Middle frontal gyrus (tissue), 1 donor: ENCODE data around the gene C10orf105.

Source experiments
- DNase-seq: peaks from one replicate; pipeline ENCODE4 v3.0.0-alpha.2; 2015; ENCODE audit warnings: low spot score; ENCODE audit errors: extremely low spot score

The C10orf105 gene

DNA sequence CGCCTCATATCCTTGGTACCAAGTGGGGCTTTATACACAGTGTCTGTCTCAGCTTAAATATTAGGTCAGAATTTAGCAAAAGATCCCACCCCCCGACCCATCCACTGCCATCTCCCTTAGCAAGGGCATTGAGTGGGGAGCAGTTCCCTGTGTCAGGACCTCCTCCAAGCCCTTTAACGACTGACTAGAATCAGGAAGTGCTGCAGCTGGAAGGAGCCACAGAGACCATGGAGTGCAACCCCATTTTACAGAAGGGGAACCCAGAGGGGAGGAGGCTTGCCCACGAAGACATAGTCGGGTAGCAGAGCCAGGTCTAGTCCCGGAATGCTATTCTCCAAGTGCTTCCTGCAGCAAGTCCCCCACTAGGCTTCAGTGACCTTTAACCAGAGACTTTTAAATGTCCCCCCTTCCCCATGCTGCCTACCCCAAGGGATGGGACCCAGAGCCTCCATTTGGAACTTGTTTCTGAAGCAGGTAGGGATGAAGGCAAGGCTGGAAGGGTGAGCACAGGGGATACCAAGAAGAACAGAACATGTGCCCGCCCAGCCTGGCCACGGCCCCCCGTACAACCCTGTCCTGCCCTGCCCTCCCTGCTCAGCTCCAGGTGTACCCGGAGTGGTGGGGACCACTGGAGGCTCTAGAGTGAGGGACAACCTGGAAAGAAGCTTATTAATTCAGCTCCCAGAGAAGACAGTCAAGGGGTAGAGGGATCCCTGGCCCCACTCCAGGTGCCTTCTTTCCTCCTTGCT lies 41.3 kb downstream of the C10orf105 start:
- no peak for DNase-seq

DNA sequence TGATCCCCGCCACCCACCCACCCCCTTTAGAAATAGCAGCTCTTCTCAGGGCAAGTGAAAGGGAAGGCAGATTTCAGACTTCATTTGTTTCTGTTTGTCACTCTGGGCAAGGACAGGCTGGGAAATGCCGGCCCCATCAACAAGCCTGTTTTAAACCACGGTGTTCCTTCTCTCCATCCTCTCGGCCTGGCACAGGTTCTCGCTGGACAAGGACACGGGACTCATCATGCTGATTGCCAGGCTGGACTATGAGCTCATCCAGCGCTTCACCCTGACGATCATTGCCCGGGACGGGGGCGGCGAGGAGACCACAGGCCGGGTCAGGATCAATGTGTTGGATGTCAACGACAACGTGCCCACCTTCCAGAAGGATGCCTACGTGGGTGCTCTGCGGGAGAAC lies 42.3 kb downstream of the C10orf105 start:
- DNase-seq, result no peak

DNA sequence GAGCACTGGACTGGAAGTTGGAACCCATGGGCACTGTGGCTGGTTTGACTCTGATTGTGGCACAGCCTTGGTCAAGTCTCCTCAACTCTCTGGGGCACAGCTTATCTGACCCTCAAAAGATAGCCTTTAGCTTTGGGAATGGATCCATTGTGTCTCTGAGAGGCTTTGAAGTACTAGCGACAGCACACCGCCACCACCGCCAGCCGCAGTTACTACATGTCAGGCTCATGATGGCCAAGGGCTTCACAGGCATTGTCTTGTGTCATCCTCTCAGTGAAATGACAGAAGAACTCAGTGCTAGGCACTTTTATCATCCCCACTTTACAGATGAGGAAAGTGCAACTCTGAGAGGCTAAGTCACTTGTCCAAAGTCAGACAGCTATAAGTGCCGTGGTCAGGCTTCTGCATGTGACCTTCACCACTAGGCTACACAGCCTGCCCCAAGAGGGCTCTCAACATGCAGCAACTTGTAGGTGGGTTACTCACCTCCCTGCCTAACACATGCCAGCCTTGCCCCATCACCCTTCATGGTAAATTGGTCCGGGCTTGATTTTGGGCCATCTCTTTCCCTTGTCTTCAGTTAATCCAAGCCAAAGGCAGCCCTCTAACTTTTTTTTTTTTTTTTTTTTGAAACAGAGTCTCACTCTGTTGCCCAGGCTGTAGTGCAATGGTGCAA lies 44.1 kb downstream of the C10orf105 start:
- no peak for DNase-seq

DNA sequence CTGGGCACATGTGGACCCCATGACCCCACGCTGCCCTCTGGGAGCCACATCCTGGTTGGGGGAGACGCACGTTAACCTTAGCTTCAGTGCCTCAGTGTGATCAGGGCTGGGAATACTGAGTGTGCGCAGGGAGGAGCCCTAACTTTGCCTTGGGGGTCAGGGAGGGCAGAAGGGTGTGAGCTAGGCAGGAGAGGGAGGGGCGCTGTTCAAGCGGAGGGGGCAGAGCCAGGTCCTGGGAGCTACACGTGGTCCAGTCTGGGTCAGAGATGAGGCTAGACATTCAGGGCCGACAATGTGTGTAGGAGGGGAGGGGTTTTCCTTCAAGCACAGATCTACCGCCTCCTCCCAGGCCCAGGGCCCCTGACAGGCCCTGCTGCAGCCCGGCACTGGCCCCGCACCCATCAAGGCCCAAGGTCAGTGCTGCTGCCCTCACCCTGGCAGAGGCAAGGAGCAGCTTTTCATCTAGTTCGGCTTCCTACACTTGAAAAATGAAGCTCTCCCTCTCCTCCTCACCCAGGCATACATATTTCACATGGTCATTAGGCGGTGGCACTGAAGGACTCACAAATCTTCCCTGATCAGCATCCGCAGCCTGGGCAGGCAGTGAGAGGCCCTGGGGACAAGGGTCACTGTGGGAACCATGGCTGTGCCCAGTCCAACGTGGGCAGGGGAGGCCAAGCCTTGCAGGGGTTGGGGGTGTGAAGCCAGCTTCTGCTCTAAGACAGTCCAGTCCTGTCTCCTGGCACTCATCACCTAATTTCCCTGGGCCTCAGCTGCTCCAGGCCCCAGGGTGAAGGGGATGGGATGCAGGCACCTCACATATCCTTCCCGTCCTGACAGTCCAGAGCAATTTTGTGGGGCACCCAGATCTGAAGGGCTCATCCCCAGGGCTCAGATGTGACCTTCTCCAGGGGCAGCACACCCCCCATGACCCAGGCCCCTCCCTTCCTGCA lies 47.3 kb downstream of the C10orf105 start:
- DNase-seq, result no peak

DNA sequence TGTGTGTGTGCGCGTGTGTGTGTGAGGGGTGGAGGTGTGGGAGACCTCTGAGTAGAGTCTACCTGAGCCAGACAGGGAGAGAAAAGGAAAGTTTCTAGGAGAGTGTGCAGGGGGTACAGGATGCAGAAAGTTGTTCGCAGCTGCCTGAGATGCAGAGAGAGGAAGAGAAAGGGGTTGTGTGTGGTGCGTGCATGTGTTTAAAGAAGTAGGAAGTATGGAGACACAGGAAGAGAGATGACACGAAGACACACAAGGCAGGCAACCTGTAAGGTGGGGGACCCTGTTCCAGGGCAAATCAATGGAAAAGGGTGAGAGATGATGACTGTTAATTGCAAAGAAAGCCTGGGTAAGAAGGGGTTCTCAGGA lies 52.2 kb downstream of the C10orf105 start:
- no peak for DNase-seq

DNA sequence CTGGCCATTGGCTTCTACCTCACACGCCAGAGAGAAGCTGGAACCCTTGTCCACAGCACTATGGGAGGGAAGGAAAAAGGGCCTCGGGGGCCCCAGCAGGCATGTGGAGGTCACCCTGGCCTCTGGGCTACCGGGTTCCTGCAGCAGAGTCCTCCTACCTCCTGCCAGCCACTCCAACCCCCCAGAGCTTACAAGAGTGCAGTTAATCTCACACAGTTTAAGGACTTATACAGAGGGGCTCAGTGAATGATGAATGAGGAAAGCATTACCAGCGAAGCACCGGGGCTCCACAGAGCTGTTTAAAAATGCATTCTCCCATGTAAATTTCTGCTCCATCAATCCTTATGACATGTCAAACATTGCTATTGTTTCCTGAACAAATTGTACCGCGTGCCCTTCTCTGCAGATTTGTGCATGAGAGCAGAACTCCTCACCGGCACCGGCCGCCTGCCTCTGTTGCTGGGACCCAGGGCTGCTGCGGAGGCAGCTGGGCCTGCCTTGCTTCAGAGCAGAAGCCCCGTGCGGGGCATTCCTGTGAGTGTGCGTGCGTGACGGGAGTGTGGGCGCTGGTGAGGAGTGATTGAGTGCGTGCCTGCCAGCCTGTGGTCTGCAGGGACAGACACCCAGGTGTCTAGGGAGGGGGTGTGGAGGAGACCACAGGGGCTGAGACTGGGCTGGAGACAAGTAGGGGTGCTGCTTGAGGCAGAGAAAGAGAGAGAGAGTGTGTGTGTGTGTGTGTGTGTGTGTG lies 52.8 kb downstream of the C10orf105 start:
- no peak for DNase-seq

DNA sequence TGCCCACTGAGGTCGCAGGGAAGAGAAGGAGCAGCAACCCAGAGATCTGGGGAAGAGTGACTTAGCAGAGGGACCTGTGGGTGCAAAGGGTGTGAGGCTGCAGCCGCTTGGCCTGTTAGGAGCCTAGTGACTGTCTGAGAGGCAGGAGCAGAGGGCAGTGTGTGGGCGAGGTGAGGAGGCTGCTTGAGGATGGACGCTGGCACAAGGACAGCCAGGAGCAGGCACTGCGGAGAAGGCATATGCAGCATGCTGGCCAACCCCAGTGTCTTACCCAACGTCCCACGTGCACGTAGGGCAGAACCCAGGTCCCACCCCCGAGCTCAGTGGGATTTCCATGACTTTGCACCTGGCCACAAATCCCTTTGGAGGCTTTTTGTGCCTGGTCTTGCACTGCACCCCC lies 54.1 kb downstream of the C10orf105 start:
- DNase-seq, result no peak

DNA sequence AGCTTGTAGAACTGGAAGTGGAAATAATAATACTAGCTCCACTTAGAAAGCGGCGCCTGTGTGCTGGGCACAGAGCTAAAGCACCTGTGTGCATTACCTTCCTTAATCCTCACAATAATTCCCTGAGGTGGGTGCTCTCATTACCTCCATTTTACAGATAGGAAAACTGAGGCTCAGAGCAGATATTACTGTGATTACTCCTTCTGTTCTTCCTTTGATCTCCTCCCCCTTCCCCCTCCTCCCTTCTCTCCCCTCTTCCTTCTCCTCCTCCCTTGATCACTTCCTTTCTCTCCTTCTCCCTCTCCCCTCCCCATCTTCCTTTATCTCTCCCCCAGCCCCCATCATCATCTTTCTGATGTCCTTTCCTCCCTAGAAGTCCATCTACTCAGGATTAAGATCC lies 55.0 kb downstream of the C10orf105 start:
- no peak for DNase-seq

DNA sequence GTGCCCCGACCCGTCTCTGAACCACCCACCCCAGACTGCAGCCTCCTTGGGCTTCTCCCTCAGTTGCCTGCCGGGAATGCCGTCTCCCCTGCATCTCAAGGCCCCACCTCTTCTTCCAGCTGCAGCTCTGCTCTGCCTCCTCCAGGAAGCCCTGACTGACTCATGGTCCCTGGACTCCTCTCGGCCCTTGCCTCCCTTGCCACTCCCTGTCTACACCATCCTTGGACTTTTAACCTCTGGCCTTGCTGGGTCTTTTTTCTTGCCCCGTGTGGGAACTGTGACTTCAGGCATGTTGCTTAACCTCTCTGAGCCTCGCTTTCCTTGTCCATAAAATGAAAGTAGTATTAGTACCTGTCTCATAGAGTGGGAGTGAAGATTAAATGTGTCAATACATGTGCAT lies 56.3 kb downstream of the C10orf105 start:
- DNase-seq, result no peak

DNA sequence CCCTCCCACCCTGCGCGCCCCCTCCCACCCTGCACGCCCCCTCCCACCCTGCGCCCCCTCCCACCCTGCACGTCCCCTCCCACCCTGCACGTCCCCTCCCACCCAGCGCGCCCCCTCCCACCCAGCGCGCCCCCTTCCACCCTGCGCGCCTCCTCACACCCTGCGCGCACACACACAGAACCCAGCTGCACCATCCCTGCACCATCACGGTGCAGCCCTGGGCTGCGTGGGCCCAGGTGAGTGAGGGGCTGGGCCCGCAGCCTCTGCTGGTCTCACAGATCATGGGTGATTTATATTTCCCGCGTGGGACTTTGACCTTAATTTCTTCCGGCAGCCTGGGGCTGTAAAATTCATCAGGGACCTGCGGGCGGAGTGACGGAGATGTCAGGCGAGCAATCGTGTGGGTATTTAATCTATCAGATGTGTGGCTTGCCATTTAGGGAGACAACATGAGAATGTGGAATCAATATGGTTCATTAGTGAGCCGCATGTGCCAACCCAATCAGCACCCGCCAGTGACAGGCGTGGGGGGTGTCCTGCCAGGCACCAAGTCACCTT lies 57.7 kb downstream of the C10orf105 start:
- DNase-seq, result no peak
